Skeletal muscle cell (primary cell): ENCODE data around the gene SRSF12.

Experiments used
- DNase-seq: peaks from one replicate; pipeline ENCODE4 v3.0.0-alpha.2; 2010; ENCODE audit warnings: low read depth
- H3K4me3 ChIP-seq: 2 replicates; pipeline ENCODE4 v1.5.1; 2011; ENCODE audit warnings: low read depth, mild to moderate bottlenecking, control low read depth, low read length, moderate library complexity

SRSF12 gene

DNA sequence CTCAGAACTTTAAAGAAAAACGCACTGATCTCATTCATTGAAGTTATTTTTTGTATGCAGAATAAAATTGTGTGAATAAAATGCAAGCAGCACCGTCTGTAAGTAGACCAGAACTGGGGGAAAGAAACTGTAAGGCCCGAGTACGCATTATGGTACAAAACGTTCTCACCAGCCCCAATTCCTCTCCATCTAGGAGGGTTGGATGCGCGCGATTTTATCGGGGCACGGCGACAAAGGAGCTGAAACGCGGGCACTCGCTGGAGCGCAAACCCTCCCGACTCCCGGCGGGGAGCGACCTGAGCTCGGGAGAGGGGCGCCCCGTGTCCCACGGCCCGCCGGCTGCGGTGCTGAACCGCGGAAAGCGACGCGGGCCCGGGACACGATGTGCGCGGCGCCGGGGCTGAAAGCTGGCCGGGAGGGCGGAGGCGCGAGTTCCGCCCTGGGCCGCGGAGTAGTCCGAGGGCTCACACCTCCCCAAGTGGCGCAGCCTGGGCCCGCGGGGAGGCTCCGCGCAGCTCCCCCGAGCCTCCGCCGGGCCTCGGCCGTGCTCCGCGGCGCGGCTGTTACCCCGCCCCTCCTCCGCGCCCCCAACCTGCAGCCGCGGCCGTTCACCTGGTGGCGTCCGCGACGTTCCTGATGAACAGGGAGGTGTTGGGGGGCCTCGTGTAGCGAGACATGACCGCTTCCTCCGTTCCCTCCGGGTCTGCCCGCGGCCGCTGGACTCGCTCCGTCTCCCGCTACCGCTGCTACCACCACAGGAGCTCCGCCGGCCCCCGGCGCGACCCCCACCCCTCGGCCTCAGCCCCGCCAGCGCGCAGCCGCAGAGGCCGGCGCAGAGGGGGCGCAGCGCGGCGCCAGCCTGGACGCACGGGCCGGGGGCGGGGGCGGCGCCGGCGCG, at the start of gene SRSF12:
Gene SRSF12 (minus strand): TSS at position 861 of the 898 bp plus-strand sequence. CDS start 184 bp downstream, at position 677.
- DNase-seq: no peak

DNA sequence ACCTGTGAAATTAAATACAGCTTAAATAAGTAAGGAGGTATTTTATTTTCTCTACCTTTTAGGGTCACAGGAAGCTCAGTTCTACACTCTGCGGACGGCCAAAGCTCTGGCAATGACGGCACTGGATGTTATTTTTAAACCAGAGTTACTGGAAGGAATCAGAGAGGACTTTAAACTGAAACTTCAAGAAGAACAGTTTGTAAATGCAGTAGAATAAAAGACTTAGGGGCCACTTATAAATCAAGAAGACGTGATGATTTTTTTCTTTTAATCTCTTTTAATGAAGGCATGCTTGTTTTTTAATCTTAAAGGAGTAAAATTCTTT, 44.1 kb upstream of the SRSF12 start:
- DNase-seq: no peak
- H3K4me3 ChIP-seq: no peak overlapping the region

More for the DNA sequence above, at the start of gene SRSF12:
- peak within 1 kb of the TSS; percentile 65 for H3K4me3 ChIP-seq

DNA sequence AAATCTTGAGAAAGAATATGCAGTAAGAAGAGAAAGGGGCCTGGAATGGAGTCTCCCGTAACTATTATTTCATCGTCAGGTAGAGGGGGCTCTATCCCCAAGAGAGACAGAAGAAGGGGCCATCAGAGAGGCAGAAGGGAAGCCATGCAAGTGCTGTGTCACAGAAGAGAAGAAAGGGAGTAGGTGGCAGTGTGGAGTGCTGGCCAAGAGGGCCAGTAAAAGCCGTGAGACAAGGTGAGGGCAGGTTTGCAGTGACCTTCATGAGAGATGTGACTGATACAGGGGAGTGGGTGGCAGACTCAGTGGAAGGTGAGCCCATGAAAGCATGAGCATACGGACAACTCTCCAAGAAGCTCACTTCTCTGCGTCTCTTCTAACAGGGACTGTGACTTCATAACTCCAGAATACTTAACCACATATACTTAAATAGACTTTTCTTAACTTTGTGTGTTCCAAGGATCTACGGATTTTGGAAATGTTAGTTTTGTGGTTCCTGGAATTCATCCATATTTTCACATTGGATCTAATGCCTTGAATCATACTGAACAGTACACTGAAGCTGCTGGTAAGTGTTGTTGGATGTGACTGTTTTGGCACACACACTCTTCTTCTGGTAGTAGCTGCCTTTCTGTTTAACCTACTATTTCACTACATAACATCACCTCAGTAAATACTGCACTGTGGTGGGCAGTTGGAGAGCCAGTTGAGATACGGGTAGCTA, 43.6 kb upstream of the SRSF12 start:
- no peak overlapping the region for H3K4me3 ChIP-seq
- DNase-seq: no peak

DNA sequence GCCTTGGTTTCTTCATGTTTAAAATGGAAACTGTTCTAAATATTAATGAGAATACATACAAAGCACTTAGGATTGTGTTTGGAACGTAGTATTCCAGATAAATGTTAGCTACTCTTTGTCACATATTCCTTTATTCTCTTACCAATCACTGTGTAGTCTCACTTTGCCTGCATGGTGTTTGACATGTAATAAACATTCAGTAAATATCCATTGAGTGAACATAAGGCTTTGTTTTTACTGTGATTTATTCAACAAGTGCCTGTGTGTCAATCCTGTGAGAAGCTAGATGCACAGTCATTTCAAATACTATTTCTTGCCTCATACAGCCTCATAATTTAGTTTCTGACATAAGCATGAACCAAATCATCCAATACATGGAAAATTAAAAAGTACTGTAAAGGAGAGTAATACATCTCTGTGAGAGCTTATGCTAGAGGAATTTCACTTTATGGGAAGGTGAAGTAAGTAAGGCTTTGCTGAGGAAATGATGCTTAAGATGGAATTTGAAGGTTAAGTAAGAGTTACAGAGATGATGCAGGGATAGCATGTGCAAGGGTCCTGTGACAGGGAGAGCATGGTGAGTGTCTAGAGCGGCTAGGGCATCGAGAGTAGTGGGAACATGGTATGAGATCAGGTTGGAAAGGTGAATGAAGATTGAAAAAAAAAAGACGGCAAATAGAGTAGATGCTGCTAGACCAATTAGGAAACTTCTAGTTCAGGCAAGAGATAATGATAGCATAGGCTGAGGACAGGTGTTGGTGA, 42.6 kb upstream of the SRSF12 start:
- H3K4me3 ChIP-seq: no peak overlapping the region
- no peak for DNase-seq

DNA sequence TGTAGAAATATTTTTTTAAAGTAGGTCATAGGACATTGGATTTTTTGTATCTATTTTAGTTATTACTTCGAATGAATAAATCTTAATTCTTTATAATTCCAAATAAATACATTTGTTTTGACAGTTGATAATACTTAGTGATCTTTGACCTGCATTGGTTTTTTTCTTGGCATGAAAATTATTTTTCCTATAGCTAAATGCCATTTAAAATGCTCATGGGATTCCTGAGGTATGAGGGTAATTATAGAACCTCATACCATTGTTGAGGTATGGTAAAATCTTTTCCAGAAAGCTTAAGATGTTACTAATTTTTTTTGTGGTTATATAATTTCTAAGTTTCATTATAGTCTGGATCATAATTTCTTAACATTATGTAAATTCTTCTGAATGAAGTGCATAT, 36.3 kb upstream of the SRSF12 start:
- H3K4me3 ChIP-seq: no peak overlapping the region
- DNase-seq: no peak

DNA sequence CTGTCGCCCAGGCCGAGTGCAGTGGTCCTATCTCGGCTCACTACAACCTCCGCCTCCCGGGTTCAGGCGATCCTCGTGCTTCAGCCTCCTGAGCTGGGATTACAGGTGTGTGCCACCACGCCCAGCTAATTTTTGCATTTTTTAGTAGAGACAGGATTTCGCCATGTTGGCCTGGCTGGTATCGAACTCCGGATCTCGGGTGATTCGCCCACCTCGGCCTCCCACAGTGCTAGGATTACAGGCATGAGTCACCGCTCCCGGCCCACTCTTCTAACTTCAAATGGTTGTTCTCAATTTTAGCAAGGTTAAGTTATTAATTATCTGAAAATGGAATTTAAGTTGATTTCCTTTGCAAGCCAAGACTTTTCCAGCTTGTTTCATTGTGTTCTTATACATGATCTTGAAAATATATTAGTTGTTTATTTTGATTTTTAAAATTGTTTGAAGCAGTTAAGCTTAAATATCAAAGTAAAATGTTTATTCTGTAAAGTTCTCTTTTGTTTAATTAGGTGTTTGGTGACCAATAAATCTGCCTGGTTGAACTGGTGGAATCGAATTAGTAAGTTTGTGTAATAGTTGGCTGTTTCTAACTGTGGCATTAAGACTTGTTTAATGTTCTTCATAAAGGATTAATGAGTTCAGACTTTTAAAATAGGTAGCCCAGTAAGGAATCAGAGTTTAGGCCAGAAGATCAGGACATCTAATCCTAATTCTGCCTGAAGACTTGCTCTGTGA, 30.3 kb upstream of the SRSF12 start:
- no peak for DNase-seq
- no peak overlapping the region for H3K4me3 ChIP-seq

DNA sequence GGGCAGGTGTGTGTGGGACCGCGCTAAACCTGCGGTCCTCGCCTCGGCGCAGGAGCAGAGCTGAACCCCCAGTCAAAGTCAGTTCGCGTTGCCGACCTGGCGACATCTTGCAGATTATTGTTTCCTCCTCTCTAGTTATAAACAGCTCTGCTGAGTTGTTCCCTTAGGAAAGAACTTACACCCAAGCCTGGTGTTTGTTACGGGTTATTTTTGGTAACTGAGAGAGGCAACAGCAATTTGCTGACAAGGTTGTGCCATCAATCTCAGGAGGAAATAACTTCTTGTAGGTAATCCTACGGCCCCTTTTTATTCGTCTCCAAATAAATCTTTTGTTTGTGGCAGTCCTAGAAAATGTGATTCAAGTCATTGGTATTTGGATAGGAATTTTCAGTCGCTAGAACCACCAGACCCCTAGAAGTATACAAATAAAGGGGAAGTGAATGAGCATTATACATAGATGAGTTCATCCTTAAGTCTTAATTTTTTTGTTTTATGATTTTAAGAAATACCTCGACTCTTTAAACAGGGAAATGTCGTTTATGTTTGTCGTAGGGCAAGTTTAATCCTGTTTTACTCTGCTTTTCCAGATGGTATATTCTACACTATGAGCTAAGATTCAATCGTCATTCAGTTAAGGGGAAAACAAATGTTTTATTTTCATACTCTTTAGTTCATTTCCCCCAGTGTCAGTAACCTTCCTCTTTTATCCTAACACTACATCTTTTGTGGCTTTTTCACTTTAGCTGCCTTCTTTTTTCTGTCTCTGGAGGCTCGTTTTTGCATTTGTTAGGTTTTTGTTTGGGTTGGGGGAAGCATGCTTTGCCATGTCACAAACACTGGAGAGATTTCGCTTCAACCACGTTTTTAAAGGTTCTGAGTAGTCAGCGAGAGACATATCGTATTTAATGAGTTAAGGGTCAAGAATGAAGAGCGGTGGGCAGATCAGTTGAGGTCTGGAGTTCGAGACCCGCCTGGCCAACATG, 29.1 kb upstream of the SRSF12 start:
- DNase-seq: no peak
- H3K4me3 ChIP-seq: peak overlapping the region; percentile 68

DNA sequence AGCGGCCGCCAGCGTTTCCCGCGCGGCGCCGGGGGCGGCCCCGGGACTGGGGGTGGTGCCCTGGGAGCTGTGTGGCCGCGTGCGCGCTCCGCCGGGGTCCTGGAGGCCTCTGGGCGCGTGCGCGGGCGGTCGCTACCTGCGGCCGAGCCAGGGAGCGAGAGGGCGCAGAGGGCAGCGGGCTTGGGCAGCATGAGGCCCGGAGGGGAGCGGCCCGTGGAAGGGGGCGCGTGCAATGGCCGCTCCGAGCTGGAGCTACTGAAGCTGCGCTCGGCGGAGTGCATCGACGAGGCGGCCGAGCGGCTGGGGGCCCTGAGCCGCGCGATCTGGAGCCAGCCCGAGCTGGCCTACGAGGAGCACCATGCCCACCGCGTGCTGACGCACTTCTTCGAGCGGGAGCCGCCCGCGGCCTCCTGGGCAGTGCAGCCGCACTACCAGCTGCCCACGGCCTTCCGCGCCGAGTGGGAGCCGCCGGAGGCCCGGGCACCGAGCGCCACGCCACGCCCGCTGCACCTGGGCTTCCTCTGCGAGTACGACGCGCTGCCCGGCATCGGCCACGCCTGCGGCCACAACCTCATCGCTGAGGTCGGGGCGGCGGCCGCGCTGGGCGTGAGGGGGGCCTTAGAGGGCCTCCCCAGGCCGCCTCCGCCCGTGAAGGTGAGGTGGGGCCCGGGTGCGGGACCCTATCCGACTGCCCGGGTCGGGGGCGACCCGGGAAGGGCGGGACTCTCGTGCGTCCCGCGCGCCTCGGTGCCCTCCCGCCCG, 28.3 kb upstream of the SRSF12 start, which contains the start of gene PM20D2:
Gene PM20D2 (plus strand): TSS at position 100 of the 762 bp plus-strand sequence. CDS start 90 bp downstream, at position 190.
- no peak for DNase-seq
- H3K4me3 ChIP-seq: peak within 1 kb of the TSS; percentile 68

DNA sequence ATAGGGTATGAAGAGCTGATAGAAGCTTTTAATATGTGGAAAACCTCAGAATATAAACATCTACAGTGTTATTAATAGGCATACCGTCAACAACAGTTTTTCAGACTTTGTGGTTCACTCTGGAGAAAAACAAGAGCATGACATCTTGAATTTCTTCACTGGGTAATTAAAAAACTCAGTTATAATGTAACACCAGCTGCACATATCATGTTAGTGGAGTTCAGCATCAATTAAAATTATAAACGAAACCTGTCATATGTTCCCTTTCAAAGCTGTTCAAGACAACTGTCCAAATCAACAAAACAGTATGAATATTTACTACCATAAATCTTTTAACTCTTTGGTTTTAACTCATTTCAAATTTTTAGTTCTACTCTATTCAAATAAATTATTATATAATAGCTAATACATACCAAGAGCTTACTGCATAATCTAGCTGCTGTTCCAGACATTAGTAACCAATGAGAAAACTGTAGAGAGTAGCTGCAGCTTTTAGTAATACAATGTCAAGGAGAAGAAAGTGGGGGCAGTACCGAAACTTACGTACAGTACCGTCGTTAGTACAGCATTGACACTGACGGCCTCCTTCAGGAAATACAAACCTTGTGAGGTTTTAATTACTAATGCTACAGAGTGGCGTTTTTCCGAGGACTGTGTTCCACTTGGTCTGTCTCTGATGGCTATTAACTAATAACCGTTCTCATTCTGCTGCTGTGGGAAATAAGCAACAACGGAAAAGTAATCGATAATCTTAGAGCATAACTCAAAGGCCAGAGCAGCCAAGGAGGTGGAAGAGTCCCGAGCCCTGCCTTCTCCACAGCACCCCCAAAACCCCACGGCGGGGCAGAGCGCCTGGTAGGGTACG, 27.5 kb upstream of the SRSF12 start:
- no peak for DNase-seq
- peak overlapping the region; percentile 68 for H3K4me3 ChIP-seq

DNA sequence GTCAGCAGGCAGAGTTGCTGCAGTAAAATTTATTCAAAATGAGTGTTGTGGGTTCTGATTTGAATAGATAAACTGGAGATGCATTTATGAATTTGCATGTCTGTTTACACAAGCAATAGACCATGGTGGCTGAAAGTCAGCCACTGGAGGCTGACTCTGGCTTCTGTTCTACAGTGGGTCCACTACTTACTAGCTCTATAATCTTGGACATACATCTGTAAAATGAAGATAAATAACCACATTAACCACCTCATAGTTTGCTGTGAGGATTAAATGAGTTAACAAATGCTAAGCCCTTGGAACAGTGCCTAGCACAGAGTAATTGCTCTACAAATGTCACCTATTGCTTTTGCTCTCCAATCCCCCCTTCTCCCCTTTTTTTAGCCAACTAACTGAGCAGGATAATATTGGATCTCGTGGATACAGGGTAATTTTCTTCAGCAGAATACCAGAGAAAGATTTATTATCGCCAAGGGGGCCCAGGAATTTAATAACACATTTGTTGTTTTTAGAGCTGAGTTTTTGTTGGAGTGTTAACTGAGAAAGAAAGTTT, 26.6 kb upstream of the SRSF12 start:
- DNase-seq: no peak
- H3K4me3 ChIP-seq: no peak overlapping the region

DNA sequence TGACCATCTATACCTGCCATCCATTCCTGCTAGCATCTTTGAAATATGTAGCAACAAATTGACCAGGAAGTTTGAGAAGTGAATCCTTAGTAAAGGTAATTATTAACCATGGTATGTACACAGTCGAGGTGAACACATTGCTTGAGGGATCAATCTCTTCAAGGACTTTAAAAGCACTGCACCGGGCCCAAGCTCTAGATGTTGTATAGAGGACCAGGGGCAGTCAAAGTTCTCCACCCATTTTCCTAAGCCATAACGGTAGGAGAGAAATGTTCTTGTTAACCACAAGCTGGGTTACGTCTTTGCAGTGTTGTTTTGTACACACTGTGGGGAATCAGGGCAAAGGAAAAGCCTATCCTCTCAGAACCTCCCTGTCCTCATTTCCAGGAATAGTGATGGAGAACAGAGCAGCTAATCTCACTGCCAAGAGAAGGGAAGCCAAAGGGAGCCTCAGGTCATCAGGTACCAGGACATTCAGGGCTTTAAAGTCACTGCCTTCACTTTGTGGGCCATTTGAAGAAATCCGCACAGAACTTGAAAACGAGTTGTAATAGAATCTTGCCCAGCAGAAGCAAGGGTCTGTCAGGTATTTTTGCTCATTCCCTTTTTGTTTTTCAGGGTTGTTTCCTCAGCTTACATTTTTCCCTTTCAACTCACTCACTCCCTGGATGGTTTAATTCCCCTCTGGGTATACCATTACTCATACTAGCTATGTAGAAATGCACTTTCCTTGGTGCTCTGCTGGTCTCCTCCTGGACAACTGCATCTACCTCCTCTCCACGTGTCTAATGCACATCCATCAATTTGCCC, 22.7 kb upstream of the SRSF12 start:
- DNase-seq: no peak
- H3K4me3 ChIP-seq: no peak overlapping the region

DNA sequence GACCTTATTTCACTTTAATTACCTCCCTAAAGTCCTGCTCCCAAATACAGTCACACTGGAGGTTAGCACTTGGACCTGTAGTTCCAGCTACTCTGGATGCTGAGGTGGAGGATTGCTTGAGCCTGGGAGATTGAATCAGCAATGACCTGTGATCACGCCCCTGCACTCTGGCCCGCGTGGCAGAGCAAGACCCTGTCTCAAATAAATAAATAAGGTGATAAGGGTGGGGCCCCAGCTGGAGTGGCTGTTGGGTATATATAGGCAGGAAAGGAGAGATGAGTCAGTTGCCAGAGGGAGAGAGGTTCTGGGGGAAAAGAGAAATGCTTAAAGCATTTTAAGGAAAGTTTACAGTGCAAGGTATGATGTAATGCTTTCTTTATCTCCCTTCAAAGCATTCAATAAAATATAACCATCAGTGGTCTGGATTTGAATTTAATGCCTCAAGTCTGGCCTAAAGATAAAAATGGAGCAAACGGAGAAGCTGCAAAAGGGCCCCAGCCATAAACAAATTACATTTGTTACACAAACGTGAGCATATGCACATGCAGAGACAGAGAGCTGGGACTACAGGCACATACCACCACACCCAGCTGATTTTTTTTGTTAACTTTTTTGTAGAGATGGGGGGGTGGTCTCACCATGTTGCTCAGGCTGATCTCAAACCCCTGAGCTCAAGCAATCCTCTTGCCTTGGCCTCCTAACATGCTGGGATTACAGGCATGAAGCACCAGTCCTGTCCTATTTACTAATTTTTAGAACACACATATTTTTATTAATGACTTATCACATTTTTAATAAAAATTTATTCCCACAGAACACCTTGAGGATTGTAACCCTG, 21.9 kb upstream of the SRSF12 start:
- H3K4me3 ChIP-seq: no peak overlapping the region
- no peak for DNase-seq

DNA sequence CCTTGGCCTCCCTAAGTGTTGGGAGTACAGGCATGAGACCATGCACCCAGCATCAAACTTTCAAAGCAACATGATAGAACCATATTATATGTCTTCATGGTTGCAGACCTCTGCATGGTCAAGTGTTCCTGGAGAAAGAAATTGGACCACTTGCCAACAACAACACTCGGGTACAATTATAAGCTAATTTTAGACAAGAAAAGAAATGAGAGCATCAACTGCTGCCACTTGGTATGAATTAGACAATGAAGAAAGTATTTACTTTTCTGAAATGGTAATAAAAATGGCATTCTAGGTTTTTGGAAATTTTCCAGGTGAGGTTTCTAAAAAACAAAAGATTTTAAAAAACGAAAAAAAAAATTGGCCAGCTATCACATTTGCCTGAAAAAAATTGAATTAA, 20.3 kb upstream of the SRSF12 start:
- no peak overlapping the region for H3K4me3 ChIP-seq
- no peak for DNase-seq

DNA sequence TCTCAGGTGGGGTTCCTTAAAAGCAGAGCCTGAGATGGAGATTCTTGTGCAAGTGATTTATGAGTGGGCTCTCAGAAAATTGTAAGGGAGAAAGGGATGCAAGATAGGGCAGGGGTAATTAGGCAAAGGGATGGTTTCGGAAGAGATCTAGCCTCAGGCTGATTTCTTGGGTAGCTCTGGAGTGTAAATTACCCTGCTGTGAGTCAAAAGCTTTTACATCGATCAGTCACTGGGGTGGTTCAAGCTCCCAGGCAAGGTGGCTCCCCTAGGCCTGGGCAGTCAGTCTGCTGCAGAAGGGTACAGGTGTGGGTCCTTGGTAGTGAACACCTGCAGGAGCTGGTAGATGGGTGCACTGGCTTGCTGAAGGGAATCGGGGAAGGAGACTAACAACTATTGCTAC, 16.9 kb upstream of the SRSF12 start:
- no peak for DNase-seq
- H3K4me3 ChIP-seq: no peak overlapping the region

DNA sequence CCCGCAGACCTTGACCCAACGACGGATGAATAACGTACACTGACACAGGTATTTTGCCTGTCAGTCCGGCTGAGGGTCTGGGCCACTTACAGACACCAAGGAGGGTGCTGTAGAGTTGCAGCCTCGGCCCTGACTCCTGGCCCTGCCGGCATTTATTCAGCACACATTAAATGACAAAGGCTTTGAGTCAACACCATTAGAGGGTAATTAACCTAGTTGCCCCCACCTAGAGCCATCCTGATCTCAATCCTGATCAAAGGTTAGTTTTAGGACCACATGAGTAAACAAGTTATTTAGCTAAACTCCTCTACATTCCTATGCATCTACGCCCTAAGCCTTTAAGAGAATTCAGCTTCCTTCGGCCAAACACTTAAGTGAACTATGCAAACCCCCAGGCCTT, 16.1 kb upstream of the SRSF12 start:
- no peak for DNase-seq
- no peak overlapping the region for H3K4me3 ChIP-seq
